Measurements from ENCODE around the gene RPEL1.
"Not testable (repeated sequence)": the region's sequence is repeated elsewhere in the genome, so short reads cannot be mapped to it uniquely, and the experiment has no call there.

Gene RPEL1

DNA sequence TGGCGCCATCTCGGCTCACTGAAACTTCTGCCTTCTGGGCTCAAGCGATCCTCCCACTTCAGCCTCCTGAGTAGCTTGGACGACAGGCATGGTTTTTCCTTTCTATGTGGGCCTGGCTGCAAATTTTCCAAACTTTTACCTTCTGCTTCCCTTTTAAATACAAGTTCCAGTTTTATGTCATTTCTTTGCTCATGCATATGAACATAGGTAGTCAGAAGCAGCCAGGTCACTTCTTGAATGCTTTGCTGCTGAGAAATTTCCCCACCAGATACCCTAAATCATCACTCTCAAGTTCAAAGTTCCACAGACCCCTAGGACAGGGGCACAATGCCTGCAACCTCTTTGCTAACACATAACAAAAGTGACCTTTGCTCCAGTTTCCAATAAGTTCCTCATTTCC lies 21.6 kb upstream of the RPEL1 start:
- in situ Hi-C loops (cut with MboI; ENCODE audit: low sequenced_read_pairs, unreplicated experiment), result no loop called here
- TF ChIP-seq, protein P1, sequence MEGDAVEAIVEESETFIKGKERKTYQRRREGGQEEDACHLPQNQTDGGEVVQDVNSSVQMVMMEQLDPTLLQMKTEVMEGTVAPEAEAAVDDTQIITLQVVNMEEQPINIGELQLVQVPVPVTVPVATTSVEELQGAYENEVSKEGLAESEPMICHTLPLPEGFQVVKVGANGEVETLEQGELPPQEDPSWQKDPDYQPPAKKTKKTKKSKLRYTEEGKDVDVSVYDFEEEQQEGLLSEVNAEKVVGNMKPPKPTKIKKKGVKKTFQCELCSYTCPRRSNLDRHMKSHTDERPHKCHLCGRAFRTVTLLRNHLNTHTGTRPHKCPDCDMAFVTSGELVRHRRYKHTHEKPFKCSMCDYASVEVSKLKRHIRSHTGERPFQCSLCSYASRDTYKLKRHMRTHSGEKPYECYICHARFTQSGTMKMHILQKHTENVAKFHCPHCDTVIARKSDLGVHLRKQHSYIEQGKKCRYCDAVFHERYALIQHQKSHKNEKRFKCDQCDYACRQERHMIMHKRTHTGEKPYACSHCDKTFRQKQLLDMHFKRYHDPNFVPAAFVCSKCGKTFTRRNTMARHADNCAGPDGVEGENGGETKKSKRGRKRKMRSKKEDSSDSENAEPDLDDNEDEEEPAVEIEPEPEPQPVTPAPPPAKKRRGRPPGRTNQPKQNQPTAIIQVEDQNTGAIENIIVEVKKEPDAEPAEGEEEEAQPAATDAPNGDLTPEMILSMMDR (IDR thresholded peaks at IDR 0.05; ENCODE audit: borderline replicate concordance, control extremely low read depth, extremely low read depth, insufficient read depth, missing control alignments), result no peak
- DNase-seq (ENCODE audit: low spot score), result no peak

DNA sequence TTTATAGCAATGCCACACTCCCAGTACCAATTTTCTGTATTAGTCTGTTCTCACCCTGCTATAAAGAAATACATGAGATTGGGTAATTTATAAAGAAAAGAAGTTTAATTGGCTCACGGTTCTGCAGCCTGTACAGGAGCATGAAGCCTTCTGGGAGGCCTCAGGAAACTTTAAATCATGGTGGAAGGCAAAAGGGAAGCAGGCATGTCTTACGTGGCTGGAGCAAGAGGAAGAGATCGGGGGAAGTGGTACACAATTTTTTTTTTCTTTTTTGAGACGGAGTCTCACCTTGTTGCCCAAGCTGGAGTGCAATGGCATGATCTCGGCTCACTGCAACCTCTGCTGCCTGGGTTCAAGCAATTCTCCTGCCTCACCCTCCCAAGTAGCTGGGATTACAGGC lies 21.0 kb upstream of the RPEL1 start:
- in situ Hi-C loops (cut with MboI; ENCODE audit: low sequenced_read_pairs, unreplicated experiment); DNase-seq (ENCODE audit: low spot score): not testable (repeated sequence)

DNA sequence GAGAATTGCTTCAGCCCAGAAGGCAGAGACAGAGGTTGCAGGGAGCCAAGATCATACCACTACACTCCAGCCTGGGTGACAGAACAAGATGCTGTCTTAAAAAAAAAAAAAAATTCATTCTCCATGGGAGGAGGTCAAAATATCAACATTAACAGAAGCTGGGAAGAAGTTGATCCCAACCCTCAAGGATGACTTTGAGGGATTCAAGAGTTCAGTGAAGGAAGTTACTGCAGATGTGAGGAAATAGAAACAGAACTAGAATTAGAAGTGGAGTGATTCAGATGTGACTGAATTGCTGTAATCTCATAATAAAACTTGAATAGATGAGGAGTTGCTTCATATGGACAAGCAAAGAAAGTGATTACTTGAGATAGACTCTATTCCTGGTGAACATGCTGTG lies 19.7 kb upstream of the RPEL1 start:
- TF ChIP-seq, protein P1 (IDR thresholded peaks at IDR 0.05; ENCODE audit: borderline replicate concordance, control extremely low read depth, extremely low read depth, insufficient read depth, missing control alignments), result no peak
- in situ Hi-C loops (cut with MboI; ENCODE audit: low sequenced_read_pairs, unreplicated experiment), result no loop called here
- DNase-seq (ENCODE audit: low spot score), result no peak

DNA sequence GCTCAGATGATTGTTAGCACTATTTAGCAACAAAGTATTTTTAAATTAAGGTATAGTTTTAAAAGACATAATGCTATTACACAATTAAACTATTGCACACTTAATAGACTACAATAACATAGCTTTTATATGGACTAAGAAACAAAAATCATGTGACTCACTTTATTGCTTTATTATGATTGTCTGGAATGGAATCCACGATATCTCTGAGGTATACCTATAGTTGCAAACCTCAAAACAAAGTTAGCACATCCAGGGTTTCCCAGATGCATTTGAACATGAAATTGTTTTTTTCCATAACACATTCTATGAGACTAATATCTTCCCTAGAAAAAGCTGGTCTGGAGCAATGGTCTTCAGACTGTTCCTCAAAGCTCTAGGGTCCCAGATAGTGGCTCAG lies 18.3 kb upstream of the RPEL1 start:
- in situ Hi-C loops (cut with MboI; ENCODE audit: low sequenced_read_pairs, unreplicated experiment), result no loop called here
- no peak for DNase-seq (ENCODE audit: low spot score)
- TF ChIP-seq, protein P1 (IDR thresholded peaks at IDR 0.05; ENCODE audit: borderline replicate concordance, control extremely low read depth, extremely low read depth, insufficient read depth, missing control alignments), result no peak

DNA sequence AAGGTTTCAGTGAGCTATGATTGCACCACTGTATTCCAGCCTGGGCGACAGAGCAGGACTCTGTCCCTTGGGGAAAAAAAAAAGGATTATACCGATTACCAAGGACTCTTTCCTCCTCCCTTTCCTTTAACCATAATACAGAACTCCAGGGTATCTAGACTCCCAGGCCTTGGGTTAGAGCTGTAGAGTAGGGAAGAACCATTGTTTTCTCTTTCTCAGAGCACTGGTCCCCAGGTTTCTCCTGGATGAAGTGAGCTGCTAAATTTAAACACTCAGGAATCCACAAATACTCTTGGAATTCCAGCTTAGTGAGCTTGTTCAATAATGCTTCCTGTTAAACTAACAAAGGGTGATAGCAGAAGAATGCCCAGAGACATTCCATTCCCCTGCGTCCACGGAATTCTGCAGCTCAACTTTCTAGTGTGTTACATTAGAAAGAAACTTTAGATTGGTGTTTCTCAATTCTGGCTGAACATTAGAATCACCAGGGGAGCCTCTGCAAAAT lies 14.6 kb upstream of the RPEL1 start:
- TF ChIP-seq, protein P1 (IDR thresholded peaks at IDR 0.05; ENCODE audit: borderline replicate concordance, control extremely low read depth, extremely low read depth, insufficient read depth, missing control alignments), result no peak
- no peak for DNase-seq (ENCODE audit: low spot score)
- in situ Hi-C loops (cut with MboI; ENCODE audit: low sequenced_read_pairs, unreplicated experiment), result loop anchor here (10.0 kb wide), 1 partner anchor 316 kb away; the partner anchor contains the start of gene CNNM2

DNA sequence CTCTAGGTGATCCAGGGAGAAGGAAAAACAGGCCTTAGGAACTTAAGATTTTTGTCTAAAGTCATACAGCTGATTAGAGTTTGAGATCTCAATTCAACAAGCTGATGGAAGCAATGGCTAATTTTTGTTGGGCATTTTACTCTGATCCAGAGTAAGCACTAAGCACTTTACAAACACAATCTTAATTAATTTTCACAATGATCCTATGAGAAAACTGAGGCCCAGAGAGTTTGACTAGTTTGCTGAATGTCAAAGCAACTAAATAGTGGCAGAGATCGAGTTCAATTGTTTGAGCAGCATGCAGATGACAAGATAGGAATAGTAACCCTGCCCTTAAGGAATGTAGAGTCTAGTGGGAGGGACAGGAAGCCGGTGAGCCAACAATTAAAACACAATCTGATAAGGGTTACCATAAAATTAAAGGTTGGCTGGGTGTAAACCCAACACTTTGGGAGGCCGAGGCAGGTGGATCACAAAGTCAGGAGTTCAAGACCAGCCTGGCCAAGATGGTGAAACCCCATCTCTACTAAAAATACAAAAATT lies 13.5 kb upstream of the RPEL1 start:
- DNase-seq (ENCODE audit: low spot score), result no peak
- TF ChIP-seq, protein P1 (IDR thresholded peaks at IDR 0.05; ENCODE audit: borderline replicate concordance, control extremely low read depth, extremely low read depth, insufficient read depth, missing control alignments), result no peak
- in situ Hi-C loops (cut with MboI; ENCODE audit: low sequenced_read_pairs, unreplicated experiment), result loop anchor here (10.0 kb wide), 1 partner anchor 317 kb away; the partner anchor contains the start of gene CNNM2

DNA sequence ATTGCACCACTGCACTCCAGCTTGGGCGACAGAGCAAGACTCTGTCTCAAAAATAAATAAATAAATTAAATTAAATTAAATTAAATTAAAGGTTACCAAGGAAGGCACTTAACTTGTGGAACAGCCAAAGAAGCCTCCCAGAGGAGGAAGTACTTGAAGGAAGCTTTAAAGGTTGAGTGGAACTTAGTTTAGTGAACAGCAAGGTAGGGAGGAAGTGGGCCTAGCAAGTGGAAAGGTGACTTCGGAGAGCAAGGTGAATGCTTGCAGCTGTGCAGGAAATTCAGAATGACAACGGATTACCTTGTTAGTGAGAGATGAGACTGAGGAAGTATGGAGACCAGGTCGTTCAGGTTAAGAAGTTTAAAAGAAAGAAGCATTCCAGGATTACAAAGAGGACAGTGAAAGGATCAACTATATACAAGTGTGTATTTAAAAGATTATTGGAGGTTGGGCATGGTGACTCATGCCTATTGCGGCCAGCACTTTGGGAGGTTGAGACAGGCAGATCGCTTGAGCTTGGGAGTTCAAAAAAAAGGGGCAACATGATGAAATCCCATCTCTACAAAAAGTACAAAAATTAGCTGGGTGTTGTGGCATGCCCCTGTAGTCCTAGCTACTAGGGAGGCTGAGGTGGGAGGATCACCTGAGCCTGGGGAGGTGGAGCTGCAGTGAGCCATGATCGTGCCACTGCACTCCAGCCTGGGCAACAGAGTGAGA lies 12.8 kb upstream of the RPEL1 start:
- TF ChIP-seq, protein P1 (IDR thresholded peaks at IDR 0.05; ENCODE audit: borderline replicate concordance, control extremely low read depth, extremely low read depth, insufficient read depth, missing control alignments), result no peak
- in situ Hi-C loops (cut with MboI; ENCODE audit: low sequenced_read_pairs, unreplicated experiment), result loop anchor here (10.0 kb wide), 1 partner anchor 318 kb away; the partner anchor contains the start of gene CNNM2
- no peak for DNase-seq (ENCODE audit: low spot score)
